Measurements from ENCODE around the gene GPX4. TPM values are rescaled to one million over a fixed set of nuclear protein-coding genes. Genes with fewer than 3 reads are reported as not detected.

Gene GPX4
- total and polyA plus RNA-seq, 9 of the 15 experiments (the other 6 are each of a cell fraction or from before 2014, with no cell fraction given), result 61.4 to 661 (median 349) TPM

DNA sequence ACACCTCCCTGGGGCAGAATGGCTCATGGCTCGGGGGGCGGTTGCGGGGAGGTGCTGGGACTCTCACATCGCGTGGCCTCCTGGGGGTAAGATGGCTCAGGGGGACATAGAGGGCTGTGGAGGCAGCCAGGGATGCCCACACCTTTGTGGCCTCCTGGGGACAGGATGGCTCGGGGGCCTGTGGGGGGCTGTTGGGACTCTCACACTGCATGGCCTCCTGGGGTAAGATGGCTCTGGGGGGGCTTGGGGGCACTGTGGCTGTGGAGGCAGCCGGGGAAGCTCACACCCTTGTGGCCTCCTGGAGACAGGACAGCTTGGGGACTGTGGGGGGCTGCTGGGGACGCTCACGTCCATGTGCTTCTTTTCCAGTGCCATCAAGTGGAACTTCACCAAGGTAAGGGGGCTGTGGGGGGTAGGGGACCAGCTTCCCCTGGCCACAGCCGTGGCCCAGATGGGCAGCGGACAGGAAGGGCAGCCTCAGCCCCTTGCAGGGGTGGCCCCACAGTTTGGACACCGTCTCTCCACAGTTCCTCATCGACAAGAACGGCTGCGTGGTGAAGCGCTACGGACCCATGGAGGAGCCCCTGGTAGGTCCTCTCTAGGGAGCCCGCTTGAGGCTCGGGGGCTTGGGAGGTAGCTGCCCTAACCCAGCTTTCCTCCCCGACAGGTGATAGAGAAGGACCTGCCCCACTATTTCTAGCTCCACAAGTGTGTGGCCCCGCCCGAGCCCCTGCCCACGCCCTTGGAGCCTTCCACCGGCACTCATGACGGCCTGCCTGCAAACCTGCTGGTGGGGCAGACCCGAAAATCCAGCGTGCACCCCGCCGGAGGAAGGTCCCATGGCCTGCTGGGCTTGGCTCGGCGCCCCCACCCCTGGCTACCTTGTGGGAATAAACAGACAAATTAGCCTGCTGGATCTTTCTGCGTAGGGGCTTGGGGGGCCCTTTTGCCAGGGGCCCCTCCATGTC is 2.4 kb downstream of the GPX4 start:
- BruUV-seq (replicated peaks), result no TSS peak
- POLR2A ChIA-PET, result interaction anchor here (0.8 kb wide), 1 partner anchor 93 kb away, joined by 4 read pairs; no protein-coding TSS in a partner anchor
- H3K4me3 ChIP-seq, result no peak overlapping the region
- TF ChIP-seq RBFOX2 (IDR thresholded peaks at IDR 0.05; ENCODE audit: low read depth, low read length) (0 out of 2 replicates have a peak, but pooled peaks have one; percentile 27), KLF13 (tag; IDR thresholded peaks at IDR 0.05; ENCODE audit: borderline replicate concordance, low read depth) (no peak), RBM22 (IDR thresholded peaks at IDR 0.05; ENCODE audit: low read depth, low read length, poor library complexity, severe bottlenecking) (peak; percentile 7), POLR2AphosphoS5 (IDR thresholded peaks at IDR 0.05; ENCODE audit: control insufficient read depth, insufficient read depth, low read depth, low read length) (0 out of 2 replicates have a peak, but pooled peaks have one; percentile 9), POLR2G (IDR thresholded peaks at IDR 0.05; ENCODE audit: low read depth, low read length) (peak; percentile 5; the same call in 1 of the 2 replicates), PML (IDR thresholded peaks at IDR 0.05; ENCODE audit: low read length) (0 out of 2 replicates have a peak, but pooled peaks have one; percentile 6), SMARCA4 (IDR thresholded peaks at IDR 0.05) (no peak)
- TF ChIP-seq, protein P1, sequence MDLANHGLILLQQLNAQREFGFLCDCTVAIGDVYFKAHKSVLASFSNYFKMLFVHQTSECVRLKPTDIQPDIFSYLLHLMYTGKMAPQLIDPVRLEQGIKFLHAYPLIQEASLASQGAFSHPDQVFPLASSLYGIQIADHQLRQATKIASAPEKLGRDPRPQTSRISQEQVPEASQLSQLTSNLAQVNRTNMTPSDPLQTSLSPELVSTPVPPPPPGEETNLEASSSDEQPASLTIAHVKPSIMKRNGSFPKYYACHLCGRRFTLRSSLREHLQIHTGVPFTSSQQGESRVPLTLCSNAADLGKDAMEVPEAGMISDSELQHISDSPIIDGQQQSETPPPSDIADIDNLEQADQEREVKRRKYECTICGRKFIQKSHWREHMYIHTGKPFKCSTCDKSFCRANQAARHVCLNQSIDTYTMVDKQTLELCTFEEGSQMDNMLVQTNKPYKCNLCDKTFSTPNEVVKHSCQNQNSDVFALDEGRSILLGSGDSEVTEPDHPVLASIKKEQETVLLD (IDR thresholded peaks at IDR 0.05), result no peak
- TF ChIP-seq, protein P2, sequence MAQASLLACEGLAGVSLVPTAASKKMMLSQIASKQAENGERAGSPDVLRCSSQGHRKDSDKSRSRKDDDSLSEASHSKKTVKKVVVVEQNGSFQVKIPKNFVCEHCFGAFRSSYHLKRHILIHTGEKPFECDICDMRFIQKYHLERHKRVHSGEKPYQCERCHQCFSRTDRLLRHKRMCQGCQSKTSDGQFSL (CRISPR knock-in tag; IDR thresholded peaks at IDR 0.05), result no peak
- TF ChIP-seq, protein P2 (tag; IDR thresholded peaks at IDR 0.05), result 0 out of 4 replicates have a peak, but pooled peaks of 1 of the 2 experiments have one; percentile 32
- TF ChIP-seq, protein P3, sequence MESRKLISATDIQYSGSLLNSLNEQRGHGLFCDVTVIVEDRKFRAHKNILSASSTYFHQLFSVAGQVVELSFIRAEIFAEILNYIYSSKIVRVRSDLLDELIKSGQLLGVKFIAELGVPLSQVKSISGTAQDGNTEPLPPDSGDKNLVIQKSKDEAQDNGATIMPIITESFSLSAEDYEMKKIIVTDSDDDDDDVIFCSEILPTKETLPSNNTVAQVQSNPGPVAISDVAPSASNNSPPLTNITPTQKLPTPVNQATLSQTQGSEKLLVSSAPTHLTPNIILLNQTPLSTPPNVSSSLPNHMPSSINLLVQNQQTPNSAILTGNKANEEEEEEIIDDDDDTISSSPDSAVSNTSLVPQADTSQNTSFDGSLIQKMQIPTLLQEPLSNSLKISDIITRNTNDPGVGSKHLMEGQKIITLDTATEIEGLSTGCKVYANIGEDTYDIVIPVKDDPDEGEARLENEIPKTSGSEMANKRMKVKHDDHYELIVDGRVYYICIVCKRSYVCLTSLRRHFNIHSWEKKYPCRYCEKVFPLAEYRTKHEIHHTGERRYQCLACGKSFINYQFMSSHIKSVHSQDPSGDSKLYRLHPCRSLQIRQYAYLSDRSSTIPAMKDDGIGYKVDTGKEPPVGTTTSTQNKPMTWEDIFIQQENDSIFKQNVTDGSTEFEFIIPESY (CRISPR knock-in tag; IDR thresholded peaks at IDR 0.05), result 0 out of 2 replicates have a peak, but pooled peaks have one; percentile 42
- H3K27me3 ChIP-seq (ENCODE audit: control insufficient read depth in 2 of 2, insufficient read depth in 2 of 2, low read length in 2 of 2), result no peaks in the 10 kb centered on the region
- WGBS (ENCODE audit: insufficient coverage, low coverage, missing lambda C conversion rate), result 90% methylated on average over 26 of the region's 32 CpGs
- no peak overlapping the region for H3K4me2 ChIP-seq (ENCODE audit: insufficient read depth, low read length)
- no peak overlapping the region for H2AFZ ChIP-seq (ENCODE audit: low read depth, low read length)
- peak overlapping the region in 1 of 2 experiments; percentile 61; a peak in 2 of 4 replicates for H3K9ac ChIP-seq (ENCODE audit: insufficient read depth in 1 of 2, low read depth in 2 of 2, low read length in 2 of 2)
- peaks cover 21 to 87% of the 10 kb centered on the region in 2 experiments for H3K4me1 ChIP-seq (replicated peaks in 1 of 2; ENCODE audit: control insufficient read depth in 2 of 2, insufficient read depth in 2 of 2, low read length in 2 of 2)
- H3K27ac ChIP-seq (ENCODE audit: extremely low read depth, low read depth, low read length), result no peak overlapping the region
- H3K79me2 ChIP-seq (ENCODE audit: control insufficient read depth, insufficient read depth, low read length), result peaks cover 25% of the 10 kb centered on the region
- no peak for ATAC-seq
- no peak for FAIRE-seq
- DNase-seq (ENCODE audit: extremely low read depth in 1 of 4, low spot score in 3 of 4), result no peak
- H4K20me1 ChIP-seq (replicated peaks; ENCODE audit: control insufficient read depth, insufficient read depth, low read length), result no peaks in the 10 kb centered on the region; the same call in 1 of the 2 replicates
- H3K9me3 ChIP-seq (replicated peaks; ENCODE audit: control insufficient read depth, insufficient read depth, low read depth, low read length), result no peaks in the 10 kb centered on the region; the same call in 1 of the 2 replicates
- intact Hi-C loops (cut with micrococcal nuclease), result no loop called here
- H3K36me3 ChIP-seq (ENCODE audit: control insufficient read depth, insufficient read depth, low read length), result peaks cover 56% of the 10 kb centered on the region; the same call in 2 of the 3 replicates
- in situ Hi-C loops (cut with MboI), result no loop called here
- CTCF ChIA-PET (ENCODE audit: low intra/inter-chr PET ratio), result no interaction called here
- H3K9me1 ChIP-seq (ENCODE audit: control insufficient read depth, insufficient read depth, low read length), result no peaks in the 10 kb centered on the region
